ENCODE results near the gene SPRYD3. TPM values are rescaled to one million over a fixed set of nuclear protein-coding genes. Genes with fewer than 3 reads are reported as not detected.
"Not testable (repeated sequence)": the region's sequence is repeated elsewhere in the genome, so short reads cannot be mapped to it uniquely, and the experiment has no call there.

The SPRYD3 gene
- total RNA-seq, 4 donors from 2014 or later = 37.8 to 82.7 (median 58.9) TPM

- no peak for TF ChIP-seq CTCF (IDR thresholded peaks at IDR 0.05)
- TF ChIP-seq POLR2A (IDR thresholded peaks at IDR 0.05) = no peak
- Histone ChIP-seq H3K27ac (no peak overlapping the region), H3K4me1 (peaks cover 0 to 6% of the 10 kb centered on the region in 2 donors), H3K4me3 (replicated peaks in 1 of 3) (no peak overlapping the region), H3K36me3 (no peaks in the 10 kb centered on the region), H3K27me3 (no peaks in the 10 kb centered on the region), H3K9me3 (no peaks in the 10 kb centered on the region)
- no peak for DNase-seq
- intact Hi-C loops (cut with DNase I) = no loop called here
- WGBS, 2 donors = 86 to 88% methylated on average over 30 to 31 of the region's 33 CpGs
Measured at GRCh38 chr12:53115112-53115890, 36.1 kb upstream of the SPRYD3 start.

- TF ChIP-seq POLR2A (IDR thresholded peaks at IDR 0.05) (no peak), CTCF (IDR thresholded peaks at IDR 0.05) (no peak)
- no peak for DNase-seq
- no peaks in the 10 kb centered on the region for H3K9me3 ChIP-seq
- peaks cover 0 to 6% of the 10 kb centered on the region in 2 donors for H3K4me1 ChIP-seq
- intact Hi-C loops (cut with DNase I) = no loop called here
- no peak overlapping the region for H3K4me3 ChIP-seq (replicated peaks in 1 of 3)
- no peaks in the 10 kb centered on the region for H3K36me3 ChIP-seq
- no peak overlapping the region for H3K27ac ChIP-seq
- H3K27me3 ChIP-seq = no peaks in the 10 kb centered on the region
Measured at GRCh38 chr12:53113951-53114350, 34.8 kb upstream of the SPRYD3 start.

GRCh38 chr12:53113136-53113705 is 34.0 kb upstream of the SPRYD3 start:
- Histone ChIP-seq H3K9me3 (no peaks in the 10 kb centered on the region), H3K36me3 (no peaks in the 10 kb centered on the region), H3K4me1 (peaks cover 0 to 6% of the 10 kb centered on the region in 2 donors), H3K27me3 (no peaks in the 10 kb centered on the region), H3K27ac (no peak overlapping the region), H3K4me3 (replicated peaks in 1 of 3) (no peak overlapping the region)
- no peak for DNase-seq
- intact Hi-C loops (cut with DNase I) = no loop called here
- TF ChIP-seq POLR2A (IDR thresholded peaks at IDR 0.05) (no peak), CTCF (IDR thresholded peaks at IDR 0.05) (no peak)
- 89 to 93% methylated on average over 12 of the region's 12 CpGs for WGBS, 2 donors

- H3K9me3 ChIP-seq; H3K27ac ChIP-seq; H3K4me3 ChIP-seq (replicated peaks in 1 of 3); H3K4me1 ChIP-seq; intact Hi-C loops (cut with DNase I); DNase-seq; H3K27me3 ChIP-seq; H3K36me3 ChIP-seq: not testable (repeated sequence)
- WGBS, 2 donors = 89 to 91% methylated on average over 7 of the region's 7 CpGs
Measured at GRCh38 chr12:53112431-53112830, 33.2 kb upstream of the SPRYD3 start.

- no peak overlapping the region for H3K27ac ChIP-seq
Measured at GRCh38 chr12:53107122-53107521, 27.9 kb upstream of the SPRYD3 start.

More at GRCh38 chr12:53107122-53107521, 27.9 kb upstream of the SPRYD3 start:
- intact Hi-C loops (cut with DNase I) = no loop called here
- WGBS, 2 donors = 62 to 64% methylated on average over 7 of the region's 7 CpGs
- Histone ChIP-seq H3K4me3 (replicated peaks in 1 of 3) (no peak overlapping the region), H3K27me3 (no peaks in the 10 kb centered on the region), H3K4me1 (no peaks in the 10 kb centered on the region), H3K36me3 (no peaks in the 10 kb centered on the region), H3K9me3 (no peaks in the 10 kb centered on the region)
- DNase-seq = no peak
- TF ChIP-seq CTCF (IDR thresholded peaks at IDR 0.05) (no peak), POLR2A (IDR thresholded peaks at IDR 0.05) (no peak)
